PFSK-1 (cell line): Measurements from ENCODE around the gene AKT2.

Experiments
- FOXP2 ChIP-seq: optimal IDR thresholded peaks from 2 replicates; pipeline ENCODE3; 2011; ENCODE audit warnings: borderline replicate concordance, control low read depth, inconsistent platforms; ENCODE audit not compliant: insufficient read depth; ENCODE audit errors: extremely low read length, extremely low read depth
- POLR2AphosphoS5 ChIP-seq: IDR thresholded peaks from 2 replicates; pipeline ENCODE4 v1.6.1; 2012; ENCODE audit warnings: low read depth, mild to moderate bottlenecking, control low read depth, low read length, moderate library complexity
- TAF1 ChIP-seq: IDR thresholded peaks from 2 replicates; pipeline ENCODE4 v1.6.1; 2012; ENCODE audit warnings: low read length, control low read depth, borderline replicate concordance; ENCODE audit not compliant: insufficient read depth
- TF ChIP-seq, protein P1 (sequence below), 2 experiments: IDR thresholded peaks; 2 replicates each; pipeline versions ENCODE4 v1.6.1 to v1.8.0; 2011 to 2012; ENCODE audit warnings: low read depth in 2 of 2, low read length in 2 of 2, control low read depth in 1 of 2, inconsistent platforms in 1 of 2, mild to moderate bottlenecking in 1 of 2, moderate library complexity in 1 of 2; ENCODE audit not compliant: insufficient read depth in 1 of 2

DNA sequence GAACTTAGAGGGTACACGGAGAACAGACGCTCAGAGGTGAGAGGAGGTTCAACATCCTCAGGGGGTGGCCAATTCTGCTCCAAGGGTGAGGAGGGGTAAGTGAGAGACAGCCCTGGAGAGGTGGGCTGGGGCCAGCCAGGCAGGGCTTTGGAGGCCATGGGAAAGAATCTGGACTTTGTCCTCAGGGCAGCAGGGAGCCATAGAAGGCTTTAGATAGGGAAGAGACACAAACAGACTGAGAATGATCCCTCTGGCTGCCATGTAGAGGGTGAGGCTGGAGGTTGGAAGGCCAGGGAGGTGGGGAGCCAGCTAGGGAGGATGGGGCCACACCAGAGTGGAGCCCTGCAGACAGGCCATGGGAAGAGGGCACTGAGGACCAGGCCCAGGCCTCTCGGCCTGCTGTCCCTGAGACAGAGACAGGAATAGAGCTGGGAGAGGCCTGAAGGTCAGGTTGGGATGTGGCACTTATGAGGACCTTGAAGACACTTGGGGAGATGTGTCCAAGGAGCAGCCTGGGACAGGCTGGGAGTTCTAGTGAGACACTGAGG lies 29.5 kb downstream of the AKT2 start:
- TF ChIP-seq, protein P1, sequence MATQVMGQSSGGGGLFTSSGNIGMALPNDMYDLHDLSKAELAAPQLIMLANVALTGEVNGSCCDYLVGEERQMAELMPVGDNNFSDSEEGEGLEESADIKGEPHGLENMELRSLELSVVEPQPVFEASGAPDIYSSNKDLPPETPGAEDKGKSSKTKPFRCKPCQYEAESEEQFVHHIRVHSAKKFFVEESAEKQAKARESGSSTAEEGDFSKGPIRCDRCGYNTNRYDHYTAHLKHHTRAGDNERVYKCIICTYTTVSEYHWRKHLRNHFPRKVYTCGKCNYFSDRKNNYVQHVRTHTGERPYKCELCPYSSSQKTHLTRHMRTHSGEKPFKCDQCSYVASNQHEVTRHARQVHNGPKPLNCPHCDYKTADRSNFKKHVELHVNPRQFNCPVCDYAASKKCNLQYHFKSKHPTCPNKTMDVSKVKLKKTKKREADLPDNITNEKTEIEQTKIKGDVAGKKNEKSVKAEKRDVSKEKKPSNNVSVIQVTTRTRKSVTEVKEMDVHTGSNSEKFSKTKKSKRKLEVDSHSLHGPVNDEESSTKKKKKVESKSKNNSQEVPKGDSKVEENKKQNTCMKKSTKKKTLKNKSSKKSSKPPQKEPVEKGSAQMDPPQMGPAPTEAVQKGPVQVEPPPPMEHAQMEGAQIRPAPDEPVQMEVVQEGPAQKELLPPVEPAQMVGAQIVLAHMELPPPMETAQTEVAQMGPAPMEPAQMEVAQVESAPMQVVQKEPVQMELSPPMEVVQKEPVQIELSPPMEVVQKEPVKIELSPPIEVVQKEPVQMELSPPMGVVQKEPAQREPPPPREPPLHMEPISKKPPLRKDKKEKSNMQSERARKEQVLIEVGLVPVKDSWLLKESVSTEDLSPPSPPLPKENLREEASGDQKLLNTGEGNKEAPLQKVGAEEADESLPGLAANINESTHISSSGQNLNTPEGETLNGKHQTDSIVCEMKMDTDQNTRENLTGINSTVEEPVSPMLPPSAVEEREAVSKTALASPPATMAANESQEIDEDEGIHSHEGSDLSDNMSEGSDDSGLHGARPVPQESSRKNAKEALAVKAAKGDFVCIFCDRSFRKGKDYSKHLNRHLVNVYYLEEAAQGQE (IDR thresholded peaks at IDR 0.05; ENCODE audit: insufficient read depth in 1 of 2, low read depth in 2 of 2, low read length in 2 of 2): no peak
- TF ChIP-seq POLR2AphosphoS5 (no peak), FOXP2 (no peak), TAF1 (no peak)
